Thymus (tissue), 11 donors: ENCODE measurements around the gene RPL39L. TPM values are rescaled to one million over a fixed set of nuclear protein-coding genes. Genes with fewer than 3 reads are reported as not detected.

ENCODE experiments used
- DNase-seq, 9 donors: peaks; one replicate each; pipeline ENCODE4 v3.0.0-alpha.2; 2013; ENCODE audit warnings: low spot score in 9 of 9, low read depth in 6 of 9, missing footprints in 1 of 9
- H3K27ac ChIP-seq, 2 donors: one replicate each; pipeline ENCODE4 v1.5.1; 2013; ENCODE audit warnings: control low read depth in 1 of 2, low read depth in 1 of 2, low read length in 1 of 2, mild to moderate bottlenecking in 1 of 2, moderate library complexity in 1 of 2
- H3K27me3 ChIP-seq, 2 donors: one replicate each; pipeline ENCODE4 v1.5.1; 2013; ENCODE audit warnings: low read length in 1 of 2; ENCODE audit not compliant: control insufficient read depth in 2 of 2, insufficient read depth in 1 of 2
- H3K36me3 ChIP-seq, 2 donors: one replicate each; pipeline ENCODE4 v1.5.1; 2013; ENCODE audit warnings: low read length in 1 of 2, mild to moderate bottlenecking in 1 of 2, moderate library complexity in 1 of 2; ENCODE audit not compliant: control insufficient read depth in 2 of 2, insufficient read depth in 2 of 2
- H3K4me1 ChIP-seq, 2 donors: one replicate each; pipeline ENCODE4 v1.5.1; 2013; ENCODE audit warnings: low read length in 2 of 2; ENCODE audit not compliant: control insufficient read depth in 2 of 2, insufficient read depth in 2 of 2
- H3K4me3 ChIP-seq, 2 donors: one replicate each; pipeline ENCODE4 v1.5.1; 2013; ENCODE audit warnings: low read length in 2 of 2, control low read depth in 1 of 2, mild to moderate bottlenecking in 1 of 2
- H3K9me3 ChIP-seq, 2 donors: one replicate each; pipeline ENCODE4 v1.5.1; 2013; ENCODE audit warnings: low read length in 1 of 2, mild to moderate bottlenecking in 1 of 2; ENCODE audit not compliant: control insufficient read depth in 2 of 2, insufficient read depth in 1 of 2
- WGBS: extraction: QIAGEN DNeasy Blood & Tissue Kit; methylation state at CpG from one replicate; pipeline ENCODE4 v1.1.7; 2013; 5-methylcytosine and 5-hydroxymethylcytosine counted together
- polyA plus RNA-seq: library from polyadenylated mRNA; stranded (reverse); fragments of 200-250 nt; gene quantifications from one replicate; pipeline ENCODE4 v1.2.3, GENCODE V29; 2013
- total RNA-seq: library from RNA; stranded (reverse); fragments of 120-200 nt; gene quantifications from one replicate; pipeline ENCODE4 v1.2.4, GENCODE V29; 2013
- donor health status: healthy.

The RPL39L gene
- total and polyA plus RNA-seq, 2 donors: 7.6 to 36.6 TPM

GRCh38 chr3:187110156-187110555, 29.1 kb downstream of the RPL39L start:
- Histone ChIP-seq H3K36me3 (no peaks in the 10 kb centered on the region), H3K9me3 (no peaks in the 10 kb centered on the region), H3K27ac (no peak overlapping the region), H3K4me3 (no peak overlapping the region), H3K4me1 (peaks cover 0 to 3% of the 10 kb centered on the region in 2 donors), H3K27me3 (no peaks in the 10 kb centered on the region)
- DNase-seq: no peak
- whole genome bisulfite sequencing: 90% methylated on average over 1 of the region's 1 CpG

GRCh38 chr3:187107989-187108388, 31.3 kb downstream of the RPL39L start:
- Histone ChIP-seq H3K27ac (no peak overlapping the region), H3K9me3 (no peaks in the 10 kb centered on the region), H3K4me3 (no peak overlapping the region), H3K4me1 (peaks cover 0 to 2% of the 10 kb centered on the region in 2 donors), H3K27me3 (no peaks in the 10 kb centered on the region), H3K36me3 (no peaks in the 10 kb centered on the region)
- WGBS: 96% methylated on average over 3 of the region's 3 CpGs
- DNase-seq: no peak

GRCh38 chr3:187105700-187106099, 33.6 kb downstream of the RPL39L start:
- Histone ChIP-seq H3K9me3 (no peaks in the 10 kb centered on the region), H3K36me3 (no peaks in the 10 kb centered on the region), H3K4me1 (peaks cover 11 to 17% of the 10 kb centered on the region in 2 donors), H3K4me3 (no peak overlapping the region), H3K27me3 (no peaks in the 10 kb centered on the region), H3K27ac (no peak overlapping the region)
- DNase-seq: no peak
- 98% methylated on average over 3 of the region's 3 CpGs for WGBS

- WGBS: 96% methylated on average over 7 of the region's 7 CpGs
- Histone ChIP-seq H3K36me3 (no peaks in the 10 kb centered on the region), H3K4me3 (no peak overlapping the region), H3K27ac (no peak overlapping the region), H3K4me1 (peaks cover 11 to 17% of the 10 kb centered on the region in 2 donors), H3K27me3 (no peaks in the 10 kb centered on the region), H3K9me3 (no peaks in the 10 kb centered on the region)
- DNase-seq: no peak
Observed at GRCh38 chr3:187104933-187105332, 34.4 kb downstream of the RPL39L start.

- Histone ChIP-seq H3K27me3 (no peaks in the 10 kb centered on the region), H3K4me1 (peaks cover 11 to 17% of the 10 kb centered on the region in 2 donors), H3K27ac (no peak overlapping the region), H3K9me3 (no peaks in the 10 kb centered on the region), H3K36me3 (no peaks in the 10 kb centered on the region), H3K4me3 (no peak overlapping the region)
- DNase-seq: no peak
- 96% methylated on average over 7 of the region's 7 CpGs for WGBS
Observed at GRCh38 chr3:187104342-187104741, 35.0 kb downstream of the RPL39L start.

GRCh38 chr3:187103251-187103650, 36.0 kb downstream of the RPL39L start:
- WGBS: 98% methylated on average over 5 of the region's 5 CpGs
- Histone ChIP-seq H3K9me3 (no peaks in the 10 kb centered on the region), H3K27ac (no peak overlapping the region), H3K4me3 (no peak overlapping the region), H3K36me3 (no peaks in the 10 kb centered on the region), H3K27me3 (no peaks in the 10 kb centered on the region), H3K4me1 (peaks cover 11 to 17% of the 10 kb centered on the region in 2 donors)
- DNase-seq: no peak

GRCh38 chr3:187102073-187102634, 37.1 kb downstream of the RPL39L start:
- Histone ChIP-seq H3K4me3 (no peak overlapping the region), H3K9me3 (no peaks in the 10 kb centered on the region), H3K4me1 (peaks cover 11 to 17% of the 10 kb centered on the region in 2 donors), H3K27ac (peak overlapping the region; percentile 59 to 66), H3K36me3 (no peaks in the 10 kb centered on the region), H3K27me3 (no peaks in the 10 kb centered on the region)
- DNase-seq: no peak
- 68% methylated on average over 1 of the region's 1 CpG for WGBS

GRCh38 chr3:187101184-187102072, 37.9 kb downstream of the RPL39L start:
- peak; percentile 30 to 74 (median 49) for DNase-seq
- H3K27me3 ChIP-seq: no peaks in the 10 kb centered on the region
- no peaks in the 10 kb centered on the region for H3K9me3 ChIP-seq
- H3K4me3 ChIP-seq: no peak overlapping the region
- H3K36me3 ChIP-seq: no peaks in the 10 kb centered on the region
- H3K27ac ChIP-seq: peak overlapping the region; percentile 59 to 66
- H3K4me1 ChIP-seq: peaks cover 11 to 17% of the 10 kb centered on the region in 2 donors
- WGBS: 61% methylated on average over 9 of the region's 9 CpGs

GRCh38 chr3:187098923-187099512, 40.3 kb downstream of the RPL39L start:
- no peak overlapping the region for H3K4me3 ChIP-seq
- H3K4me1 ChIP-seq: peaks cover 11 to 17% of the 10 kb centered on the region in 2 donors
- no peaks in the 10 kb centered on the region for H3K9me3 ChIP-seq
- no peaks in the 10 kb centered on the region for H3K36me3 ChIP-seq
- no peak overlapping the region for H3K27ac ChIP-seq
- WGBS: 96% methylated on average over 2 of the region's 2 CpGs
- no peak for DNase-seq
- no peaks in the 10 kb centered on the region for H3K27me3 ChIP-seq
